ENCODE data around the gene NEGR1.
A peak's percentile ranks its signal among the peaks of the same experiment; 100 is the strongest.

NEGR1 gene

GRCh38 chr1:71372496-71372895 is 909.8 kb downstream of the NEGR1 start:
- no peak overlapping the region for H3K4me3 ChIP-seq (replicated peaks; ENCODE audit: low read depth, low read length)
- no peak for DNase-seq (ENCODE audit: low read depth)
- no peak for TF ChIP-seq CTCF (IDR thresholded peaks at IDR 0.05; ENCODE audit: low read length, missing control alignments)

GRCh38 chr1:71371581-71371980 is 910.8 kb downstream of the NEGR1 start:
- H3K4me3 ChIP-seq (replicated peaks; ENCODE audit: low read depth, low read length) = no peak overlapping the region
- DNase-seq (ENCODE audit: low read depth) = no peak
- no peak for TF ChIP-seq CTCF (IDR thresholded peaks at IDR 0.05; ENCODE audit: low read length, missing control alignments)

- H3K4me3 ChIP-seq (replicated peaks; ENCODE audit: low read depth, low read length) = no peak overlapping the region
- no peak for TF ChIP-seq CTCF (IDR thresholded peaks at IDR 0.05; ENCODE audit: low read length, missing control alignments)
- DNase-seq (ENCODE audit: low read depth) = peak; percentile 18
Measured at GRCh38 chr1:71364236-71364635, 918.1 kb downstream of the NEGR1 start.

- no peak for DNase-seq (ENCODE audit: low read depth)
- no peak overlapping the region for H3K4me3 ChIP-seq (replicated peaks; ENCODE audit: low read depth, low read length)
- no peak for TF ChIP-seq CTCF (IDR thresholded peaks at IDR 0.05; ENCODE audit: low read length, missing control alignments)
Measured at GRCh38 chr1:71362691-71363090, 919.6 kb downstream of the NEGR1 start.

GRCh38 chr1:71362076-71362475 is 920.3 kb downstream of the NEGR1 start:
- DNase-seq (ENCODE audit: low read depth) = no peak
- no peak overlapping the region for H3K4me3 ChIP-seq (replicated peaks; ENCODE audit: low read depth, low read length)
- no peak for TF ChIP-seq CTCF (IDR thresholded peaks at IDR 0.05; ENCODE audit: low read length, missing control alignments)

- peak; percentile 16 for DNase-seq (ENCODE audit: low read depth)
- peak; percentile 37 for TF ChIP-seq CTCF (IDR thresholded peaks at IDR 0.05; ENCODE audit: low read length, missing control alignments)
- no peak overlapping the region for H3K4me3 ChIP-seq (replicated peaks; ENCODE audit: low read depth, low read length)
Measured at GRCh38 chr1:71357708-71358107, 924.6 kb downstream of the NEGR1 start.

GRCh38 chr1:71351438-71351837 is 930.9 kb downstream of the NEGR1 start:
- peak; percentile 92 for DNase-seq (ENCODE audit: low read depth)
- no peak for TF ChIP-seq CTCF (IDR thresholded peaks at IDR 0.05; ENCODE audit: low read length, missing control alignments)
- H3K4me3 ChIP-seq (replicated peaks; ENCODE audit: low read depth, low read length) = no peak overlapping the region
